B cell (primary cell): Measurements from ENCODE around the gene WNT16. TPM values are rescaled to one million over a fixed set of nuclear protein-coding genes. Genes with fewer than 3 reads are reported as not detected.

Experiments used
- ATAC-seq: fragments of 200-7000 bp; cut with Tn5 transposase; one replicate; pipeline ENCODE4 v1.10.0; 2021; ENCODE audit warnings: low read depth, mild to moderate bottlenecking, moderate number of reproducible peaks, moderate library complexity
- CTCF ChIA-PET: fragments of 350-600 bp; sonication (Branson Sonifier 250); formaldehyde crosslinking; loops from one replicate; lab custom pipeline; 2021; ENCODE audit warnings: antibody characterized with exemption, inconsistent platforms; lab: Charles Lee
- POLR2A ChIA-PET: fragments of 350-600 bp; sonication (Branson Sonifier 250); formaldehyde crosslinking; loops from one replicate; lab custom pipeline; 2021; ENCODE audit warnings: antibody characterized with exemption; lab: Charles Lee
- DNase-seq: peaks from one replicate; pipeline ENCODE4 v3.0.0; 2013
- H2AFZ ChIP-seq: 2 replicates; pipeline ENCODE4 v1.6.1; 2012; ENCODE audit warnings: mild to moderate bottlenecking, low read depth, low read length; ENCODE audit not compliant: insufficient read depth, poor library complexity, severe bottlenecking
- H3K27ac ChIP-seq, 2 donors: 1 replicate in 1 of 2; 2 replicates in 1 of 2; pipeline ENCODE4 v1.5.1; 2012 to 2013; ENCODE audit warnings: low read length in 2 of 2, mild to moderate bottlenecking in 2 of 2, moderate library complexity in 1 of 2
- H3K27me3 ChIP-seq, 4 experiments: fragments of 200-600 bp in 1 of 4; sonication (generic) in 1 of 4; replicated peaks in 1 of 4; 1 replicate in 2 of 4; 2 replicates in 2 of 4; pipeline versions ENCODE4 v1.6.1 to v1.7.0; 2013 to 2016; ENCODE audit warnings: low read length in 3 of 4, mild to moderate bottlenecking in 2 of 4, mixed read lengths in 1 of 4, moderate library complexity in 1 of 4; ENCODE audit not compliant: insufficient read depth in 4 of 4, control insufficient read depth in 3 of 4; ENCODE audit errors: control extremely low read depth in 1 of 4
- H3K36me3 ChIP-seq, 2 experiments: replicated peaks in 1 of 2; 1 replicate in 1 of 2; 2 replicates in 1 of 2; pipeline versions ENCODE4 v1.6.1 to v1.7.1; 2013; ENCODE audit warnings: low read length in 1 of 2; ENCODE audit not compliant: insufficient read depth in 2 of 2, control insufficient read depth in 1 of 2; ENCODE audit errors: control extremely low read depth in 1 of 2, extremely low read depth in 1 of 2
- H3K4me1 ChIP-seq, 2 donors: fragments of 200-600 bp in 1 of 2; sonication (generic) in 1 of 2; 1 replicate in 1 of 2; 2 replicates in 1 of 2; pipeline versions ENCODE4 v1.5.1 to v1.6.1; 2013 to 2017; ENCODE audit warnings: low read length in 2 of 2; ENCODE audit not compliant: control insufficient read depth in 2 of 2, insufficient read depth in 2 of 2
- H3K4me2 ChIP-seq: replicated peaks from 2 replicates; pipeline ENCODE3; 2012; ENCODE audit warnings: mild to moderate bottlenecking, low read depth, low read length; ENCODE audit not compliant: poor library complexity, severe bottlenecking
- H3K4me3 ChIP-seq, 5 experiments: fragments of 200-600 bp in 1 of 5; sonication (generic) in 1 of 5; 1 replicate in 3 of 5; 2 replicates in 2 of 5; pipeline versions ENCODE4 v1.5.1 to v1.7.0; 2011 to 2016; ENCODE audit warnings: low read length in 4 of 5, mild to moderate bottlenecking in 4 of 5, low read depth in 2 of 5, control low read depth in 1 of 5, moderate library complexity in 1 of 5; ENCODE audit not compliant: insufficient read depth in 1 of 5; ENCODE audit errors: control extremely low read depth in 1 of 5, extremely low read depth in 1 of 5
- H3K79me2 ChIP-seq: fragments of 200-600 bp; sonication (generic); one replicate; pipeline ENCODE4 v1.6.0; 2016; ENCODE audit warnings: low read length; ENCODE audit not compliant: control insufficient read depth, insufficient read depth
- H3K9ac ChIP-seq: fragments of 200-600 bp; sonication (generic); 2 replicates; pipeline ENCODE4 v1.6.1; 2017; ENCODE audit warnings: mild to moderate bottlenecking, low read length, moderate library complexity
- H3K9me3 ChIP-seq, 3 donors: one replicate each; pipeline versions ENCODE4 v1.6.1 to v1.7.1; 2013; ENCODE audit warnings: low read length in 2 of 3; ENCODE audit not compliant: control insufficient read depth in 2 of 3, insufficient read depth in 1 of 3; ENCODE audit errors: control extremely low read depth in 1 of 3
- H4K20me1 ChIP-seq: 2 replicates; pipeline ENCODE4 v1.6.0; 2012; ENCODE audit warnings: mild to moderate bottlenecking, low read length; ENCODE audit not compliant: insufficient read depth, control insufficient read depth, poor library complexity, severe bottlenecking
- H3K27ac Mint-ChIP-seq: one replicate; pipeline ENCODE4 v1.8.0; 2021; ENCODE audit warnings: mixed read lengths
- H3K27me3 Mint-ChIP-seq: one replicate; pipeline ENCODE4 v1.8.0; 2021; ENCODE audit warnings: mixed read lengths
- H3K4me1 Mint-ChIP-seq: one replicate; pipeline ENCODE4 v1.8.0; 2021; ENCODE audit warnings: mixed read lengths
- H3K4me3 Mint-ChIP-seq: one replicate; pipeline ENCODE4 v1.8.0; 2021; ENCODE audit warnings: mixed read lengths
- H3K9me3 Mint-ChIP-seq: one replicate; pipeline ENCODE4 v1.8.0; 2022; ENCODE audit warnings: mixed read lengths; ENCODE audit not compliant: insufficient read depth
- EZH2 ChIP-seq: IDR thresholded peaks from 2 replicates; pipeline ENCODE4 v1.6.1; 2012; ENCODE audit warnings: borderline replicate concordance, low read depth, mild to moderate bottlenecking, moderate library complexity, low read length; ENCODE audit not compliant: insufficient read depth, poor library complexity, severe bottlenecking
- WGBS: methylation state at CpG from one replicate; pipeline ENCODE4 v1.1.5; 2013; ENCODE audit warnings: missing lambda C conversion rate; ENCODE audit not compliant: insufficient coverage; 5-methylcytosine and 5-hydroxymethylcytosine counted together
- intact Hi-C: fragments of 100-400 bp; cut with micrococcal nuclease; formaldehyde crosslinking; loops from one replicate; pipeline ENCODE4 v1.10.0; 2022
- polyA plus RNA-seq: library from polyadenylated mRNA; depleted of rRNA; stranded (reverse); fragments of >200 nt; gene quantifications from 2 replicates; pipeline ENCODE4 v1.2.3, GENCODE V29; 2012
- total RNA-seq, 2 donors: library from RNA; stranded (reverse); fragments of 120-200 nt in 1 of 2; gene quantifications; 1 replicate in 1 of 2; 2 replicates in 1 of 2; pipeline versions ENCODE4 v1.2.3 to v1.2.4, GENCODE V29; 2013 to 2022
- TF ChIP-seq, protein P1 (sequence below): fragments of 200-600 bp; IDR thresholded peaks from one replicate; pipeline ENCODE4 v1.8.0; 2022; ENCODE audit warnings: antibody characterized with exemption, mild to moderate bottlenecking

The WNT16 gene
- total and polyA plus RNA-seq, 2 donors (not counting 1 experiment from before 2014, with no cell fraction given), result 4.2 to 6.9 TPM

DNA sequence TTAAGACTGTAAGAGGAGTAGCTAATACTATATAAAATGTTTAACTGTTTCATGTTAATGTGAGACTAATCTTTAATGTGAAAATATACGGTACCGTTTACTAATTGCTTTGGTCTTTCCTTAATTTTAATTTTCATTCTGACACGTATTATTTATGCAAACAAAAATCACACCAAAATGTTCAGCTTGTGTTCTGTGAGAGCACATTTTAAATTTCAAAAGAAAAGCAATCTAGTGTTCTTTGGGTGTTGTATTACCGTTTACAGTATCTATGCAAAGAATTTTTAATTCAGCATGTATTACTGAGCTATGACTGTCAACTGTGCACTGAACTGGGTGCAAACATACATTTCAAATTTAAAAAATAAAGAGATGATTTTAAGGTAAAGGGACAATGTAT lies 2.2 kb downstream of the WNT16 start:
- Histone ChIP-seq H2AFZ (peak overlapping the region; percentile 29), H4K20me1 (no peaks in the 10 kb centered on the region), H3K27ac (no peak overlapping the region), H3K36me3 (no peaks in the 10 kb centered on the region), H3K4me2 (peak overlapping the region; percentile 90), H3K79me2 (peaks cover 23% of the 10 kb centered on the region), H3K27me3 (peaks cover 0 to 3% (median 0%) of the 10 kb centered on the region in 4 experiments), H3K4me1 (peaks cover 20 to 21% of the 10 kb centered on the region in 2 donors), H3K4me3 (peak overlapping the region in 1 of 5 experiments; percentile 86), H3K9ac (peak overlapping the region; percentile 76), H3K9me3 (no peaks in the 10 kb centered on the region)
- peak overlapping the region; percentile 67 for H3K4me3 Mint-ChIP-seq
- DNase-seq (no peak), ATAC-seq (no peak)
- intact Hi-C loops, result loop anchor here (5.0 to 10.0 kb wide), 2 partner anchors 66 to 536 kb away; partner anchors contain the start of gene FAM3C
- CTCF ChIA-PET, result interaction anchor here (0.6 to 3.1 kb wide), 9 partner anchors 14 to 203 kb away, joined by 3 to 24 read pairs (median 5); no protein-coding TSS in a partner anchor
- POLR2A ChIA-PET, result interaction anchor here (0.7 to 0.8 kb wide), 2 partner anchors 153 to 191 kb away, joined by 7 read pairs; no protein-coding TSS in a partner anchor
- H3K27ac Mint-ChIP-seq, result no peak overlapping the region
- peaks cover 48% of the 10 kb centered on the region for H3K4me1 Mint-ChIP-seq
- no CpG with 5 or more reads among the region's 4 CpGs for WGBS
- peaks cover 13% of the 10 kb centered on the region for H3K27me3 Mint-ChIP-seq
- no peaks in the 10 kb centered on the region for H3K9me3 Mint-ChIP-seq
- TF ChIP-seq, protein P1, sequence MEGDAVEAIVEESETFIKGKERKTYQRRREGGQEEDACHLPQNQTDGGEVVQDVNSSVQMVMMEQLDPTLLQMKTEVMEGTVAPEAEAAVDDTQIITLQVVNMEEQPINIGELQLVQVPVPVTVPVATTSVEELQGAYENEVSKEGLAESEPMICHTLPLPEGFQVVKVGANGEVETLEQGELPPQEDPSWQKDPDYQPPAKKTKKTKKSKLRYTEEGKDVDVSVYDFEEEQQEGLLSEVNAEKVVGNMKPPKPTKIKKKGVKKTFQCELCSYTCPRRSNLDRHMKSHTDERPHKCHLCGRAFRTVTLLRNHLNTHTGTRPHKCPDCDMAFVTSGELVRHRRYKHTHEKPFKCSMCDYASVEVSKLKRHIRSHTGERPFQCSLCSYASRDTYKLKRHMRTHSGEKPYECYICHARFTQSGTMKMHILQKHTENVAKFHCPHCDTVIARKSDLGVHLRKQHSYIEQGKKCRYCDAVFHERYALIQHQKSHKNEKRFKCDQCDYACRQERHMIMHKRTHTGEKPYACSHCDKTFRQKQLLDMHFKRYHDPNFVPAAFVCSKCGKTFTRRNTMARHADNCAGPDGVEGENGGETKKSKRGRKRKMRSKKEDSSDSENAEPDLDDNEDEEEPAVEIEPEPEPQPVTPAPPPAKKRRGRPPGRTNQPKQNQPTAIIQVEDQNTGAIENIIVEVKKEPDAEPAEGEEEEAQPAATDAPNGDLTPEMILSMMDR, result no peak
- TF ChIP-seq EZH2, result no peak

DNA sequence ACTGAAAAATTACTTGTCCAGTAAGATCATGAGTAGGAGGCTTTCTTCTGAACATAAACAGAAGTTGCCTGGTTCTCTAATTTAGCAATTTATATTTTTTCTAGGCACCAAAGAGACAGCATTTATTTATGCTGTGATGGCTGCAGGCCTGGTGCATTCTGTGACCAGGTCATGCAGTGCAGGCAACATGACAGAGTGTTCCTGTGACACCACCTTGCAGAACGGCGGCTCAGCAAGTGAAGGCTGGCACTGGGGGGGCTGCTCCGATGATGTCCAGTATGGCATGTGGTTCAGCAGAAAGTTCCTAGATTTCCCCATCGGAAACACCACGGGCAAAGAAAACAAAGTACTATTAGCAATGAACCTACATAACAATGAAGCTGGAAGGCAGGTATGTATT lies 2.8 kb downstream of the WNT16 start:
- Histone ChIP-seq H3K27ac (no peak overlapping the region), H3K9ac (peak overlapping the region; percentile 76), H3K36me3 (no peaks in the 10 kb centered on the region), H3K4me1 (peaks cover 20 to 21% of the 10 kb centered on the region in 2 donors), H3K79me2 (peaks cover 21% of the 10 kb centered on the region), H3K4me2 (peak overlapping the region; percentile 90), H3K27me3 (peaks cover 0 to 3% (median 0%) of the 10 kb centered on the region in 4 experiments), H3K9me3 (no peaks in the 10 kb centered on the region), H2AFZ (peak overlapping the region; percentile 29), H3K4me3 (peak overlapping the region in 1 of 5 experiments; percentile 86), H4K20me1 (no peaks in the 10 kb centered on the region)
- no peak for TF ChIP-seq EZH2
- TF ChIP-seq, protein P1, result no peak
- WGBS, result 65% methylated on average over 2 of the region's 5 CpGs
- peak overlapping the region; percentile 67 for H3K4me3 Mint-ChIP-seq
- ATAC-seq (no peak), DNase-seq (no peak)
- ChIA-PET CTCF (interaction anchor here (1.2 to 3.1 kb wide), 3 partner anchors 35 to 182 kb away, joined by 3 to 24 read pairs (median 5); no protein-coding TSS in a partner anchor), POLR2A (no interaction called here)
- intact Hi-C loops, result loop anchor here (5.0 to 10.0 kb wide), 2 partner anchors 66 to 537 kb away; partner anchors contain the start of gene FAM3C
- H3K27ac Mint-ChIP-seq, result peak overlapping the region; percentile 78
- peaks cover 13% of the 10 kb centered on the region for H3K27me3 Mint-ChIP-seq
- peaks cover 49% of the 10 kb centered on the region for H3K4me1 Mint-ChIP-seq
- no peaks in the 10 kb centered on the region for H3K9me3 Mint-ChIP-seq
